GM18867 (cell line): ENCODE results near the gene PTPDC1.

Source experiments
- ATAC-seq: cut with Tn5 transposase; IDR thresholded peaks from one replicate; pipeline ENCODE4 v1.9.1; 2021; ENCODE audit warnings: mild to moderate bottlenecking, moderate library complexity; ENCODE audit not compliant: unreplicated experiment

The PTPDC1 gene

GRCh38 chr9:94084314-94084713 is at the start of gene PTPDC1:
Gene PTPDC1 (plus strand): TSS chr9:94084464. CDS start chr9:94084531, 67 bp downstream.
- ATAC-seq: no peak

GRCh38 chr9:94034511-94034910 is 49.8 kb upstream of the PTPDC1 start:
- no peak for ATAC-seq

- no peak for ATAC-seq
Measured at GRCh38 chr9:94039786-94040185, 44.5 kb upstream of the PTPDC1 start.

GRCh38 chr9:94042516-94043360 is 41.5 kb upstream of the PTPDC1 start:
- ATAC-seq: no peak

- ATAC-seq: no peak
Measured at GRCh38 chr9:94054716-94055115, 29.5 kb upstream of the PTPDC1 start.

- no peak for ATAC-seq
Measured at GRCh38 chr9:94056442-94056974, 27.8 kb upstream of the PTPDC1 start.

- no peak for ATAC-seq
Measured at GRCh38 chr9:94057918-94058317, 26.3 kb upstream of the PTPDC1 start.

GRCh38 chr9:94061864-94062263 is 22.4 kb upstream of the PTPDC1 start:
- no peak for ATAC-seq

GRCh38 chr9:94065535-94065961 is 18.7 kb upstream of the PTPDC1 start:
- ATAC-seq: no peak

GRCh38 chr9:94068257-94068656 is 16.0 kb upstream of the PTPDC1 start:
- no peak for ATAC-seq

GRCh38 chr9:94076557-94076956 is 7.7 kb upstream of the PTPDC1 start:
- ATAC-seq: no peak

GRCh38 chr9:94078086-94078485 is 6.2 kb upstream of the PTPDC1 start:
- no peak for ATAC-seq

GRCh38 chr9:94079236-94079635 is 5.0 kb upstream of the PTPDC1 start:
- ATAC-seq: no peak

GRCh38 chr9:94080249-94080648 is 4.0 kb upstream of the PTPDC1 start:
- ATAC-seq: no peak

GRCh38 chr9:94081435-94081834 is 2.8 kb upstream of the PTPDC1 start:
- no peak for ATAC-seq

- ATAC-seq: no peak
Measured at GRCh38 chr9:94081864-94082463, 2.3 kb upstream of the PTPDC1 start.

GRCh38 chr9:94082553-94082952 is 1.7 kb upstream of the PTPDC1 start:
- no peak for ATAC-seq

- ATAC-seq: no peak
Measured at GRCh38 chr9:94082956-94083355, 1.3 kb upstream of the PTPDC1 start.

- no peak for ATAC-seq
Measured at GRCh38 chr9:94083384-94083783, 880 bp upstream of the PTPDC1 start.

GRCh38 chr9:94085062-94085639 is 887 bp downstream of the PTPDC1 start:
- ATAC-seq: no peak

GRCh38 chr9:94086486-94087345 is 2.5 kb downstream of the PTPDC1 start:
- ATAC-seq: no peak
